Activated gamma-delta T cell treated with anti-CD3 and anti-CD28 coated beads, Interleukin-2, amount 50 U/mL, for 16 hours (primary cell): ENCODE measurements around the gene STK11IP.

Experiments
- DNase-seq: peaks from one replicate; pipeline ENCODE4 v3.0.0-alpha.2; 2020; ENCODE audit warnings: low read depth

Gene STK11IP

GRCh38 chr2:219581346-219581745 is 16.3 kb upstream of the STK11IP start:
- no peak for DNase-seq

GRCh38 chr2:219591091-219591490 is 6.6 kb upstream of the STK11IP start:
- DNase-seq, result no peak

- DNase-seq, result no peak
These were observed 4.9 kb upstream of the STK11IP start for GRCh38 chr2:219592736-219593135.

- no peak for DNase-seq
These were observed 4.5 kb upstream of the STK11IP start for GRCh38 chr2:219593154-219593553.

- DNase-seq, result no peak
These were observed 2.4 kb upstream of the STK11IP start for GRCh38 chr2:219595256-219595655.

- no peak for DNase-seq
These were observed 604 bp upstream of the STK11IP start for GRCh38 chr2:219596954-219597551.

GRCh38 chr2:219598308-219599078 is 836 bp downstream of the STK11IP start:
- DNase-seq, result no peak

- DNase-seq, result no peak
These were observed 6.1 kb downstream of the STK11IP start for GRCh38 chr2:219603771-219604170.

- no peak for DNase-seq
These were observed 7.9 kb downstream of the STK11IP start for GRCh38 chr2:219605607-219605954.

GRCh38 chr2:219607931-219608330 is 10.3 kb downstream of the STK11IP start:
- DNase-seq, result no peak

- DNase-seq, result no peak
These were observed 10.8 kb downstream of the STK11IP start for GRCh38 chr2:219608399-219608964.

- DNase-seq, result no peak
These were observed 11.6 kb downstream of the STK11IP start for GRCh38 chr2:219609149-219609750.

GRCh38 chr2:219611306-219611705 is 13.6 kb downstream of the STK11IP start:
- DNase-seq, result no peak

- no peak for DNase-seq
These were observed 14.4 kb downstream of the STK11IP start for GRCh38 chr2:219611866-219612576.

- DNase-seq, result no peak
These were observed 15.1 kb downstream of the STK11IP start for GRCh38 chr2:219612577-219613286.

- DNase-seq, result no peak
These were observed 15.9 kb downstream of the STK11IP start for GRCh38 chr2:219613461-219614070.

- no peak for DNase-seq
These were observed 16.6 kb downstream of the STK11IP start for GRCh38 chr2:219614076-219614860.

GRCh38 chr2:219615036-219615435 is 17.4 kb downstream of the STK11IP start:
- no peak for DNase-seq

GRCh38 chr2:219615894-219616293 is 18.2 kb downstream of the STK11IP start:
- DNase-seq, result no peak

GRCh38 chr2:219616550-219616949 is 18.9 kb downstream of the STK11IP start:
- no peak for DNase-seq

- no peak for DNase-seq
These were observed 21.1 kb downstream of the STK11IP start for GRCh38 chr2:219618733-219619122.
